Measurements from ENCODE around the gene COL6A2. TPM values are rescaled to one million over a fixed set of nuclear protein-coding genes. Genes with fewer than 3 reads are reported as not detected.

The COL6A2 gene
- total RNA-seq, 4 donors from 2014 or later = 321 to 1,200 (median 948) TPM

GRCh38 chr21:46098303-46099141 is 610 bp downstream of the COL6A2 start:
- intact Hi-C loops (cut with DNase I; ENCODE audit: low total_unique reads) = loop anchor here (2.0 kb wide), 1 partner anchor 128 kb away; no protein-coding TSS in a partner anchor
- Histone ChIP-seq H3K4me3 (peak overlapping the region; percentile 55 to 97), H3K36me3 (no peaks in the 10 kb centered on the region), H3K27ac (peak overlapping the region; percentile 97 to 99), H3K27me3 (no peaks in the 10 kb centered on the region), H3K4me1 (peaks cover 0 to 2% of the 10 kb centered on the region in 2 donors), H3K9me3 (peaks cover 0 to 11% of the 10 kb centered on the region in 2 donors)
- DNase-seq = peak; percentile 51 to 56
- TF ChIP-seq POLR2A (IDR thresholded peaks at IDR 0.05) (no peak), CTCF (IDR thresholded peaks at IDR 0.05) (no peak)

GRCh38 chr21:46099476-46099875 is 1.6 kb downstream of the COL6A2 start:
- DNase-seq = peak; percentile 50 to 54
- Histone ChIP-seq H3K27ac (peak overlapping the region; percentile 97 to 99), H3K4me1 (no peaks in the 10 kb centered on the region)

GRCh38 chr21:46100020-46100419 is 2.1 kb downstream of the COL6A2 start:
- H3K4me1 ChIP-seq = no peaks in the 10 kb centered on the region
- no peaks in the 10 kb centered on the region for H3K27me3 ChIP-seq
- no peaks in the 10 kb centered on the region for H3K36me3 ChIP-seq
- peak overlapping the region; percentile 55 to 97 for H3K4me3 ChIP-seq
- peaks cover 0 to 21% of the 10 kb centered on the region in 2 donors for H3K9me3 ChIP-seq
- no peak for DNase-seq
- H3K27ac ChIP-seq = peak overlapping the region; percentile 97 to 99
- intact Hi-C loops (cut with DNase I; ENCODE audit: low total_unique reads) = no loop called here
- TF ChIP-seq POLR2A (IDR thresholded peaks at IDR 0.05) (no peak), CTCF (IDR thresholded peaks at IDR 0.05) (no peak)

More at GRCh38 chr21:46099476-46099875, 1.6 kb downstream of the COL6A2 start:
- Histone ChIP-seq H3K9me3 (peaks cover 0 to 20% of the 10 kb centered on the region in 2 donors), H3K4me3 (peak overlapping the region; percentile 55 to 97), H3K27me3 (no peaks in the 10 kb centered on the region), H3K36me3 (no peaks in the 10 kb centered on the region)
- peak in 2 of 4 experiments; percentile 28 to 29 for TF ChIP-seq CTCF (IDR thresholded peaks at IDR 0.05)
- TF ChIP-seq POLR2A (IDR thresholded peaks at IDR 0.05) = no peak
- intact Hi-C loops (cut with DNase I; ENCODE audit: low total_unique reads) = loop anchor here (2.0 kb wide), 1 partner anchor 129 kb away; no protein-coding TSS in a partner anchor

- Histone ChIP-seq H3K27me3 (no peaks in the 10 kb centered on the region), H3K4me1 (no peaks in the 10 kb centered on the region), H3K4me3 (peak overlapping the region; percentile 55 to 97), H3K27ac (peak overlapping the region; percentile 97 to 99), H3K36me3 (no peaks in the 10 kb centered on the region), H3K9me3 (peaks cover 0 to 21% of the 10 kb centered on the region in 2 donors)
- DNase-seq = no peak
- TF ChIP-seq CTCF (IDR thresholded peaks at IDR 0.05) (no peak), POLR2A (IDR thresholded peaks at IDR 0.05) (no peak)
- intact Hi-C loops (cut with DNase I; ENCODE audit: low total_unique reads) = no loop called here
Observed at GRCh38 chr21:46100426-46100825, 2.5 kb downstream of the COL6A2 start.

- no peak overlapping the region for H3K4me3 ChIP-seq
Observed at GRCh38 chr21:46100906-46101305, 3.0 kb downstream of the COL6A2 start.

More at GRCh38 chr21:46100906-46101305, 3.0 kb downstream of the COL6A2 start:
- intact Hi-C loops (cut with DNase I; ENCODE audit: low total_unique reads) = no loop called here
- TF ChIP-seq CTCF (IDR thresholded peaks at IDR 0.05) = no peak
- no peak for TF ChIP-seq POLR2A (IDR thresholded peaks at IDR 0.05)
- peak overlapping the region; percentile 97 to 99 for H3K27ac ChIP-seq
- DNase-seq = no peak
- no peaks in the 10 kb centered on the region for H3K36me3 ChIP-seq
- H3K9me3 ChIP-seq = peaks cover 0 to 21% of the 10 kb centered on the region in 2 donors
- H3K27me3 ChIP-seq = no peaks in the 10 kb centered on the region
- no peaks in the 10 kb centered on the region for H3K4me1 ChIP-seq

All from uterus (tissue), 4 donors.